ENCODE results near the gene KCNQ4.

Gene KCNQ4

GRCh38 chr1:40820911-40821693 lies 37.5 kb downstream of the KCNQ4 start:
- peak; percentile 47 to 61 for DNase-seq

DNA sequence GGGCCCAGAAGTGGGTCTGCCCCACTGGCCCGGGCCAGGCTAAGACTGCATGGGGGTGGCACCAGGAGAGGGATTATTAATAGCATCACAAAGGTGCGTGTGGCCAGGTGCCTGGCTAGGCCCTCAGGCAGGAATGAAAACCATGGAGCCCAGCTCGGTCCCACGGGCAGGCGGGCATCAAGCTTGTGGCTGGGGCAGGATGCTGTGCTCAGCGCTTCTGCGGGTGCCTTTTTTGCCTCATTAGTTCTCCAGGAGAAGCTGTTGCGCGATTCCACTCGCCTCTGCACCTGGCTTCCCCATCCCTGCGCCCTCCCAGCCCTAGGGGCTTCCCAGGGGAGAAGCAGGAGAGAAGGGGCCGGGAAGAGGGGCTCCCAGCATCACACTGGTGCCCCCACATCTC lies 39.3 kb downstream of the KCNQ4 start:
- DNase-seq: no peak

GRCh38 chr1:40823345-40823744 lies 39.8 kb downstream of the KCNQ4 start:
- no peak for DNase-seq

GRCh38 chr1:40823983-40824382 lies 40.4 kb downstream of the KCNQ4 start:
- DNase-seq: no peak

GRCh38 chr1:40824591-40825434 lies 41.2 kb downstream of the KCNQ4 start:
- DNase-seq: no peak

GRCh38 chr1:40825435-40825788 lies 41.8 kb downstream of the KCNQ4 start:
- DNase-seq: no peak

DNA sequence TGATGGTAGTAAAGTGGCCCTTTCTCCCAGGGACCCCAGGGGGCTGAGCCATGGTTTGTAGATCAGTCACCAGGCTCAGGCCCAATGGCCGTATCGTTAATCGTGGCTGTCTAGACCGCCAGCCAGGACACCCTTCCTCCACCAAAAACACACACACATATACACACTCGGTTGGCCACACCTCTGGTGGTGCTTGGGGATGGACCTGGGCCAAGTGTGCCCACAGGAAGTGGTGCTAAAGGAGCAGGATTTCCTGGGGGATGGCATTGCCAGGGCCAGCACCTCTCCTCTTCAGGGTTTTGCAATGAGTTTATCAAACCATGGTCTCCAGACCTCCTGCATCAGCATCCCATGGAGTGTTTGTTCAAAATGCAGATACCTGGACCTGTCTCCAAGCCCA lies 42.4 kb downstream of the KCNQ4 start:
- DNase-seq: no peak

GRCh38 chr1:40829631-40830245 lies 46.2 kb downstream of the KCNQ4 start:
- no peak for DNase-seq

DNA sequence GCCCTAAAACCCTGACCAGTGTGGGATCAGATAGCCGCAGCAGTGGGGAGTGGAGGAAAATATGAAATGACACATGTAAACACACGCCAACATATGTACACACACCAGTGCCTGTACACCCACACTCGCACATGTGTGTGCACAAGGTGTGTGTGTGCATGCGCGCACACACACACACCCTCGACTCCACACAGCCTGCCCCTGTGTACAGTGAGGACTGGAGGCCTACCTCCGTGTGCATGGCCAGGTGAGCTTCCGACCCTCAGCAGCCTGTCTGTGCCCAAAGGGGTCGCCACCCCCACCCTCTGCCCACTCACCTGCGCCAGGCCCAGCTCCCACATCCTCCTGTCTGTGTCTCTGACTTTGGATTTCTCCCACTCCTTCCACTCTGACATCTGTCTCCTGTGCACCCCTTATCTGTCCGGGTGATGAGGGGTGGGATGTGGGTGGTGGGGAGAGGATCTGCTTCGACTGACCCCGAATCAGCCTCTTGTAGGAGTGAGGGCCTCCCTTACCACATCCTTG lies 46.9 kb downstream of the KCNQ4 start:
- DNase-seq: no peak

GRCh38 chr1:40831001-40831732 lies 47.6 kb downstream of the KCNQ4 start:
- no peak for DNase-seq

DNA sequence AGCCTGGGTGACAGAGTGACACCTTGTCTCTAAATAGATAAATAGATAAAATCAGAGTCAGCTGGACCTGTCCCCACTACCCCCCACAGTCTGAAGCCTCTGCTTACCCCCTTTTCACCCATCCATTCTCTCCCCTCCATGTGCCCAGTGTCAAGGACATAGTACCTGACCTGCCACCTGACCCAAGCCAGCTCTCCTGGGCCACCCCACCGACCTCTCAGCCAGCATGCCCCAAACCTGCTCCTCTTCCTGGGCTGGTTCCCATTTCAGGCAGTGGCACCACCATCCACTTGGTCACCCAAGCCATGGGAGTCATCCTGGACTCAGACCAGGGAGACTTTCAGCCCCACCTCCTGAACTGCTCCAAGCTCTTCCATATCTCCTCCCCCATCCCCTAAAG lies 50.4 kb downstream of the KCNQ4 start:
- DNase-seq: no peak

DNA sequence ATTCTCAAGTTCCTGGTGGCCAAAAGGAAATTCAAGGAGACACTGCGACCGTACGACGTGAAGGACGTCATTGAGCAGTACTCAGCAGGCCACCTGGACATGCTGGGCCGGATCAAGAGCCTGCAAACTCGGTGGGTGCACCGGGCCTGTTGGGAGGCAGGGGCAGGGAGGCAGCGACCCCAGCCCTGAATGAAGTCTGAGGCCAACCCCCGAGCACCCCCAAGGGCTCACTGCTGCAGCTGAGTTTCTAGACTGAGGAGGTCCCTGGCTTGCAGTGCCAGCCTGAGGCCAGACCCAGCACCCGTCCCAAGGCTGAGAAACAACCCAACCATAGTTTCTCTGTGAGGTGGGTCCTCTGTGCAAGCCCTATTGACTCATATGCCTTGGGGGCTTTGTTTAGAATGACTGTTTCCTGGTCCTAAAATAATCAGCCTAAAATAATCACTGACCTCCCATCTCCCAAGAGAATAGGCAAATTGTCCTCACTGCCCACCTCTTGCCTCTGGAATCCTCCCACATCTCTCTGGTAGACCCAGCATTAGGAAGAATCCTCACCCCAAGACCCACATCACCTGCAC lies 51.5 kb downstream of the KCNQ4 start:
- DNase-seq: no peak

GRCh38 chr1:40836283-40836682 lies 52.7 kb downstream of the KCNQ4 start:
- no peak for DNase-seq

DNA sequence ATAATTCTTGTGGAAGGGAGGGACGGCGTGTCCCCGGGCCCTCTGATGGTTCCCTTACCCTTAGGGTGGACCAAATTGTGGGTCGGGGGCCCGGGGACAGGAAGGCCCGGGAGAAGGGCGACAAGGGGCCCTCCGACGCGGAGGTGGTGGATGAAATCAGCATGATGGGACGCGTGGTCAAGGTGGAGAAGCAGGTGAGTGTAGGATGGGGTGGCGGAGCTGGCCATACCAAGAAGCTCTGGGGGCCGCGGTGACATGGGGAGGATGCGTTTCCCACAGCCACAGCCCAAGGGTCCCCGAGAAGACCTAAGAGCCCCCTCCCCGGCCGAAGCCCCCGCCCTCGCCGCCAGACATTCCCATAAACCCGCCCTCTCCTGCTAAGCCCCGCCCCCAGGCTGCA lies 54.0 kb downstream of the KCNQ4 start:
- DNase-seq: no peak

DNA sequence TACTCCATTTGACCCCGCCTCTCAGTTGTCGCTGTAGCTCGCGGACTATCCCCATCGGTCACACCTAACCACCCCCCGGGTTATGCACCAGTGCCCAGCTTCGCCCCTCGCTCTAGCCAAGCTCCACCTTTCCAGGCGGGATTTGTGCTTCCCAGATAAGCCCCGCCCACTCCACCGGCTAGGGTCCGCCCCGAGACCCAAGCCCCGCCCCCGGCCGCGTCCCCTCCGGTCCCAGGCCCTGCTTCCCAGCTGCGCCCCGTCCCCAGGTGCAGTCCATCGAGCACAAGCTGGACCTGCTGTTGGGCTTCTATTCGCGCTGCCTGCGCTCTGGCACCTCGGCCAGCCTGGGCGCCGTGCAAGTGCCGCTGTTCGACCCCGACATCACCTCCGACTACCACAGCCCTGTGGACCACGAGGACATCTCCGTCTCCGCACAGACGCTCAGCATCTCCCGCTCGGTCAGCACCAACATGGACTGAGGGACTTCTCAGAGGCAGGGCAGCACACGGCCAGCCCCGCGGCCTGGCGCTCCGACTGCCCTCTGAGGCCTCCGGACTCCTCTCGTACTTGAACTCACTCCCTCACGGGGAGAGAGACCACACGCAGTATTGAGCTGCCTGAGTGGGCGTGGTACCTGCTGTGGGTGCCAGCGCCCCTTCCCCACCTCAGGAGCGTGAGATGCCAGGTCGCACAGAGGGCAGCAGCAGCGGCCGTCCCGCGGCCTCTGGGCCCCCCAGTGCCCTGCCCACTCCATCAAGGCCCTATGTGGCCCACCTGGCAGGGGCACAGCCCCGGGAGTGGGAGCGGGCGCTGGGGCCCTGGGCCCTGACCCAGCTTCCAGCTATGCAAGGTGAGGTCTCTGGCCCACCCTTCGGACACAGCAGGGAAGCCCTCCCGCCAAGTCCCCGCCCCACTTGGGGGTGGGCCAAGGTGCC lies 54.7 kb downstream of the KCNQ4 start:
- no peak for DNase-seq

DNA sequence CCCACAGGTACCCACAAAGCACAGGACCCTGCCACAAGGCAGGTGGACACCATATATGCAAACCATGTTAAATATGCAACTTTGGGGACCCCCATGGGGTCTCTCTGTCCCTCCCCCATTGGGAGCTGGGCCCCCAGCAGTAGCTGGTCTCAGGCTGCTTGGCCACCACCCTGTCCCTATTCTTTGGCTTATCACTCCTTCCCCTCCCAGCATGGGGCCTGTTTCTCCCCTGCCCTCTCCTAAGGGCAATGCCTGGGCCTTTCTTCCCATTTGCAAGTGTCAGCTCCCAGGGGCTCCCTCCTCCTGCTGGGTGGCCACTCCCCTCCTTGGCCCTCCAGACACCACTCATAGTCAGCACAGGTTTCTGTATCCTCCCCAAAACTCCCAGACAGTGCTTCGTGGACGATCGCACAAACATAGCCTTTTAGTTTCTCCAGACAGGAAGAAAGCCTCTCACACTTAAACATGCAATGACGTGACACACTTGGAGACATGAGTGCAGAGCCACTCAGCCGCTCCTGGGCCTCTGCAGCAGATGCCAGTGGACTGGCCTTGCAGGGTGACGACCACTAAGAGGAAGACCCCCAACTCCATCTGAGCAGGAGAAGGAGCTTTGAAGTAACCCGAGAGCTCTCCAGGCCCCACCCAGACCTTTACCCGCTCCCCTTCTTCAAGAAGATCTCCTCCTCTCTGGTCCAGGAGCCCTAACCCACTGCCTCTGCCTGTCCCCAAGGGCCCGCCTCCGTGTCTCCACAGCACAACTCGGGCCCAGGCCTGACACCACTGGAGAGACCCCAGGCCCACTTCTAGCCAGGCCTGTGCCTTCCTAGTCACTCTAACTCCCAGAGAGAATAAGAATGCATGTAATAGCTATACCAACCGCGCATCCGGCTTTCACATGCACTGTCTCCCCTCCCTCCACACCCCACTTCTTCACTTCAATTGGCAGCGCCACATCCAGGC lies 55.7 kb downstream of the KCNQ4 start:
- no peak for DNase-seq

DNA sequence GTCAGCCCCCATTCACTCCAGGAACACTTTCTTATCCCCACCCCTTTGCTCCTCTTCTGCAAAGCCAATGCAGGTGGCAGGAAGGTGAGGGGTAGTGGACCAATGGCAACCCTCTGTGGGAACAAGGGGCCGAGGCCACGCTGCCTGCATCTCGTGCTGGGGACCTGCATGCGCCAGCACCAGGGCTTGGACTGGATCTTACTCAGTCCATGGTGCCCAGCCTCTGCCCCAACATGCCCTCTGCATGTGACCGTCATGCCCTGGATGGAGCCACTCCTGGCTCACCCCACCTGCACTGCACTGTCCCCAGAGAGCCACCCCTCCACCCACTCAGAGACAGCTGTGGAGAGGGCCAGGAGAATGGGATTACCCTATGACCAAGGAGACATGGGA lies 56.4 kb downstream of the KCNQ4 start:
- no peak for DNase-seq

GRCh38 chr1:40840526-40841323 lies 57.1 kb downstream of the KCNQ4 start:
- no peak for DNase-seq

DNA sequence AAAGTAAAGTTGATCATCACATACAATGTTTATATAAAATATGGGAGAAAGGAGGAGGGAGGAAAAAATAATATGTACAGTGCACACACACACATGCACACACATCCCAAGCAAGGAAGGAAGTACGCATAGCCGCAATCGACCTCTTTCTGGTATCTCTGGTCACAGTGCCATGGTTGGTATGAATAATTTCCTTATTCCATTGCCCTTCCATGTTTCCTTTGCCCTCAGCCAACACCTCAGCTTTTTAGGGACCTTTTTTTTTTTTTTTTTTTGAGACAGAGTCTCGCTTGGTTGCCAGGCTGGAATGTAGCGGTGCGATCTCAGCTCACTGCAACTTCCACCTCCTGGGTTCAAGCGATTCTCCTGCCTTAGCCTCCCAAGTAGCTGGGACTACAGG lies 58.0 kb downstream of the KCNQ4 start:
- no peak for DNase-seq
